GM12864 (cell line): Measurements from ENCODE around the gene SH2B3.
"Not testable (repeated sequence)": the region's sequence is repeated elsewhere in the genome, so short reads cannot be mapped to it uniquely, and the experiment has no call there.

ENCODE experiments used
- DNase-seq: peaks from one replicate; pipeline ENCODE4 v3.0.0-alpha.2; 2011; ENCODE audit warnings: low read depth
- H3K4me3 ChIP-seq: 2 replicates; pipeline ENCODE4 v1.5.1; 2011; ENCODE audit warnings: mild to moderate bottlenecking, low read depth, low read length, control low read depth
- CTCF ChIP-seq: IDR thresholded peaks from 2 replicates; pipeline ENCODE4 v1.5.1; 2011; ENCODE audit warnings: low read depth, mild to moderate bottlenecking, moderate library complexity, low read length, control low read depth, inconsistent platforms; ENCODE audit errors: missing control alignments

SH2B3 gene

GRCh38 chr12:111469401-111469800, 63.7 kb downstream of the SH2B3 start:
- no peak for TF ChIP-seq CTCF
- H3K4me3 ChIP-seq: no peak overlapping the region
- DNase-seq: no peak

GRCh38 chr12:111471236-111471635, 65.5 kb downstream of the SH2B3 start:
- no peak for TF ChIP-seq CTCF

GRCh38 chr12:111482462-111482861, 76.7 kb downstream of the SH2B3 start:
- no peak for DNase-seq
- H3K4me3 ChIP-seq: no peak overlapping the region
- peak; percentile 20 for TF ChIP-seq CTCF

More at GRCh38 chr12:111471236-111471635, 65.5 kb downstream of the SH2B3 start:
- DNase-seq: no peak
- no peak overlapping the region for H3K4me3 ChIP-seq

- no peak for TF ChIP-seq CTCF
- DNase-seq: no peak
- H3K4me3 ChIP-seq: no peak overlapping the region
Measured at GRCh38 chr12:111488271-111488670, 82.5 kb downstream of the SH2B3 start.

- DNase-seq: no peak
- TF ChIP-seq CTCF: no peak
- no peak overlapping the region for H3K4me3 ChIP-seq
Measured at GRCh38 chr12:111488798-111489197, 83.1 kb downstream of the SH2B3 start.

GRCh38 chr12:111492979-111493378, 87.3 kb downstream of the SH2B3 start:
- DNase-seq, H3K4me3 ChIP-seq: not testable (repeated sequence)

- H3K4me3 ChIP-seq: no peak overlapping the region
- TF ChIP-seq CTCF: no peak
- no peak for DNase-seq
Measured at GRCh38 chr12:111494676-111495075, 89.0 kb downstream of the SH2B3 start.
